ENCODE measurements around the gene CCND1.

DNA sequence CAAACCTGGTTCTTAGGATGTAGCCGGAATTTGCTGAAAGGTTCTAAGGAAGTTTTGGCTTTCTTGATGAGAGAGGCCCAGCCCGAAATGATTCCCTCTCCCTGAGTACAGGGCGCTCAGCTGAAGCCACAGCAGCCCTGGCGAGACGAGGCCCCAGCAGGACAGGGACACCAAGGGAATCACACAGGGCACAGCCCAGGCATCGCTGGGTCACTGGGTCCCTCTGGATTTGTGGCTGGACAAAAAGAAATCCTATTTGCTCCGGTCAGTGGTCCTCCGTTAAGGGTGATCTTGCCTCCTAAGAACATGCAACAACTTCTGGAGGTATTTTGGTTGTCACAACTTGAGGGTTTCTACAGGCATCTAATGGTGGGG, 56.5 kb downstream of the CCND1 start:
- TF ChIP-seq, protein P1, sequence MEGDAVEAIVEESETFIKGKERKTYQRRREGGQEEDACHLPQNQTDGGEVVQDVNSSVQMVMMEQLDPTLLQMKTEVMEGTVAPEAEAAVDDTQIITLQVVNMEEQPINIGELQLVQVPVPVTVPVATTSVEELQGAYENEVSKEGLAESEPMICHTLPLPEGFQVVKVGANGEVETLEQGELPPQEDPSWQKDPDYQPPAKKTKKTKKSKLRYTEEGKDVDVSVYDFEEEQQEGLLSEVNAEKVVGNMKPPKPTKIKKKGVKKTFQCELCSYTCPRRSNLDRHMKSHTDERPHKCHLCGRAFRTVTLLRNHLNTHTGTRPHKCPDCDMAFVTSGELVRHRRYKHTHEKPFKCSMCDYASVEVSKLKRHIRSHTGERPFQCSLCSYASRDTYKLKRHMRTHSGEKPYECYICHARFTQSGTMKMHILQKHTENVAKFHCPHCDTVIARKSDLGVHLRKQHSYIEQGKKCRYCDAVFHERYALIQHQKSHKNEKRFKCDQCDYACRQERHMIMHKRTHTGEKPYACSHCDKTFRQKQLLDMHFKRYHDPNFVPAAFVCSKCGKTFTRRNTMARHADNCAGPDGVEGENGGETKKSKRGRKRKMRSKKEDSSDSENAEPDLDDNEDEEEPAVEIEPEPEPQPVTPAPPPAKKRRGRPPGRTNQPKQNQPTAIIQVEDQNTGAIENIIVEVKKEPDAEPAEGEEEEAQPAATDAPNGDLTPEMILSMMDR (conservative IDR thresholded peaks at IDR 0.05 in 1 of 2, IDR thresholded peaks at IDR 0.05 in 1 of 2; ENCODE audit: low read depth in 1 of 2, low read length in 2 of 2), result no peak
- TF ChIP-seq EZH2 (IDR thresholded peaks at IDR 0.05; ENCODE audit: low read length, missing control alignments), result no peak
